C4-2B (cell line): ENCODE measurements around the gene CNPPD1.

ENCODE experiments used
- CTCF ChIP-seq: fragments of 450-650 bp; conservative IDR thresholded peaks from 2 replicates; pipeline ENCODE4 v1.5.1; 2017; ENCODE audit warnings: mild to moderate bottlenecking
- ZFX ChIP-seq: fragments of 450-650 bp; IDR thresholded peaks from 2 replicates; pipeline ENCODE4 v1.6.1; 2017

GRCh38 chr2:219157396-219157795 lies 19.3 kb downstream of the CNPPD1 start:
- TF ChIP-seq CTCF (no peak), ZFX (no peak)
